GM19239 (cell line): ENCODE results near the gene HSF2.

Source experiments
- DNase-seq: peaks from one replicate; pipeline ENCODE4 v3.0.0; 2011; ENCODE audit warnings: low spot score; ENCODE audit not compliant: insufficient read length
- FAIRE-seq: peaks from 2 replicates; lab custom pipeline; 2011; peaks lifted over from hg19 to GRCh38; lab: Jason Lieb, UNC

Gene HSF2, protein sequence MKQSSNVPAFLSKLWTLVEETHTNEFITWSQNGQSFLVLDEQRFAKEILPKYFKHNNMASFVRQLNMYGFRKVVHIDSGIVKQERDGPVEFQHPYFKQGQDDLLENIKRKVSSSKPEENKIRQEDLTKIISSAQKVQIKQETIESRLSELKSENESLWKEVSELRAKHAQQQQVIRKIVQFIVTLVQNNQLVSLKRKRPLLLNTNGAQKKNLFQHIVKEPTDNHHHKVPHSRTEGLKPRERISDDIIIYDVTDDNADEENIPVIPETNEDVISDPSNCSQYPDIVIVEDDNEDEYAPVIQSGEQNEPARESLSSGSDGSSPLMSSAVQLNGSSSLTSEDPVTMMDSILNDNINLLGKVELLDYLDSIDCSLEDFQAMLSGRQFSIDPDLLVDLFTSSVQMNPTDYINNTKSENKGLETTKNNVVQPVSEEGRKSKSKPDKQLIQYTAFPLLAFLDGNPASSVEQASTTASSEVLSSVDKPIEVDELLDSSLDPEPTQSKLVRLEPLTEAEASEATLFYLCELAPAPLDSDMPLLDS

DNA sequence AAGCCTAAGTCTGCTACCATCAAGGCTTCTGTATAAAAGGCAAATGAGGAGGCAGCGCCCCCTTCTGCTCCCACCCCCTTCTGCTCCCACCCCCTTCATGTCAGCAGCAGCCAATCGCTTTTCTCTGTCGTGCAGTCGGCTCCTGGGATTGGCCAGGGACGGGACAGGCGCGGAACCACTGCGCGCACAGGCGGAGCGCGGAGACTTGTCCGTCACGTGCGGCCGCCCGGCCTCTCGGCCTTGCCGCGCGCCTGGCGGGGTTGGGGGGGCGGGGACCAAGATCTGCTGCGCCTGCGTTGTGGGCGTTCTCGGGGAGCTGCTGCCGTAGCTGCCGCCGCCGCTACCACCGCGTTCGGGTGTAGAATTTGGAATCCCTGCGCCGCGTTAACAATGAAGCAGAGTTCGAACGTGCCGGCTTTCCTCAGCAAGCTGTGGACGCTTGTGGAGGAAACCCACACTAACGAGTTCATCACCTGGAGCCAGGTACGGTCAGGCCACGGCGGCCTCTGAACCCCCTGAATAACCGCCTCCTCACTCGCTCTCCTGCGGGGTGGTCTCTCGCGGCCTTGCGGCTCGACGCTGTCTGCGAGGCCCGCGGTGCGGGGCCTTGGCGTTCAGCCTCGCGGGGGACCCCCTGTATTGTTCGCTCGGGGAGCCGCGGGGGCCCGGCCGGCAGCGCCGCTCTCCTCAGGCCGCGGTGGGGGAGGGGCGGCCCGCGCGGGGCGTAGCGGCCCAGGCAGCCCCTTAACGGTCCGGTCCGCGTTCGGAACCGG, at the start of gene HSF2:
TSS of gene HSF2 (plus strand) at position 305 of the 773 bp plus-strand sequence. CDS start at position 391, 86 bp downstream.
- peak; percentile 98 for FAIRE-seq

DNA sequence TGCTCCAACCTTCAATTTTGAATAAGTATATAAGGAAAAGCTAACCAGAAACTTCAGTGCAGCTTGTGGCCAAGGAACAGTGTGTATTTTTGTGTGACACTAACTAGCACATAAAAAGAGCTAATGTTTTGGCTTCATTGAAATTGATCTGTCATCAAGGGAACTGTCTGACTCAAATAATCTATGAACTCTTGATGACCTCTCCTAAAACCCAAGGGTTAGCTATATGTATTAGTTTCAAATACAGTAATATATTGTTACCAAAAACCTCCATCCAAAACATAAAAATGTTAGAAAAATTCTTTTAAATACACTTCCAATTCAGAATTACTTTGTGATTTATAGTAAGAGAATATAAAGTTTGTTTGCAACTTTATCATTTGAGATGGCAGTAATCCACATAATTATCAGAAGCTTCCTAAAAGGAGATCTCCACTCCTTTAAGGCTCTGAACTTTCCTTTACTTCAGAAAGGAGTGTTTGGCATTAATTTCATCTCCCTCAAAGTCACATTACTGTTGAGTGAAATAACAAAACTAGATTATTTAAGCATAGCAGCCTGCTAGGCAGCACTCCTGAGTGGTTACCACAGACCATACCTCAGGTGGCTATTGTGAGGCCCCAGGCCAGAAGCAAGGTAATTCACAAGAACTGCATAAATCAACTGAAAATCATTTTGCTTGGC, 46.3 kb upstream of the HSF2 start:
- FAIRE-seq (no peak), DNase-seq (no peak)

More for the DNA sequence above, at the start of gene HSF2:
- DNase-seq, result peak; percentile 79

DNA sequence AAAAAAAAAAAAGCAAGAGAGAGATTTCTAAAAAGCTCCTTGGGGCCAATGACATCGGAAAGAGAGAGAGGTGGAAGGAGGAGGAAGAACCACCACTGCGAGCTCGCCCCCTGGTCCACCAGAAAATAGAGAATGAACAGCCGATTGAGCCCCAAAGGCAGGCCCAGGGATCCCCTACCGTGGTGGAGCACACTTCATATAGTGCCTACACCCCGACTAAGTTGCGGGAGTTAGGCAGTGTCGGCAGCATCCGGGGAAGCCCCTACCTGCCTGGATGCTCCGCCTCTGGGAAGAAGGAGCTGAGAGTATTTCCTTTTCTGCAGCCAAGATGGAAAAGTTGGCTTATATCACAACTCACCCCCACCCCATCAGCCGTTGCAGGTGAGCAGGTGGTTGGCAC, 38.6 kb upstream of the HSF2 start:
- no peak for FAIRE-seq
- no peak for DNase-seq

DNA sequence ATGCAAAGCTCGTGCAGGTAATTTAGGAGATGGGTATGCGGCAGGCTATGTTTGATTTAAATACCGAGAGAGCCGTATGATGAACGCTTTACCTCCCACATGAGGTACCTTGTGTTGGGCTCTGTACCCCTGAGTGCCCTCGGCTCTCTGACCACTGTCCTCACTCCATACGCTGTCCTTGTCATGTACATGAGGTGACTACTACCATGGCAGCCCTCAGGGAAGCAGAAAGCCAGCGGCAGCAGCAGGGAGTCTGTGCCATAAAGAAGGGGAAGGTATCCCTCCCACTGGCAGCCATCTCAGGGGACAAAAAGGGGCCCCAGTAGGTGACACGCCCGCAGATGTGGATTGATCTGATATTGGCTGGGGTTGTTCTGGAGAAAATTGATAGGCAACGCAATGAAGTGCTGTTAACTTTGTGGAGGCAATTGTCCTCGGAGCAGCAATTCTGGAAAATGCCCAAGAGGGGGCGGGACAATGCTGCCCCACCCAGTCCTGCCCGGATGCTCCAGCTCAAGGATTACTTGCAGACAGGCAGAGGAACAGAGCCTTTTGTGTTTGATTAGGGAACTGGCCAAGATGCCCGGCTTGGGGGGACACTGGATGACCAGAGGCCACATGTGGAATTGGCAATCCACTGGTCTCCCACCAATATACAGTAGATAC, 38.0 kb upstream of the HSF2 start:
- DNase-seq (no peak), FAIRE-seq (no peak)

DNA sequence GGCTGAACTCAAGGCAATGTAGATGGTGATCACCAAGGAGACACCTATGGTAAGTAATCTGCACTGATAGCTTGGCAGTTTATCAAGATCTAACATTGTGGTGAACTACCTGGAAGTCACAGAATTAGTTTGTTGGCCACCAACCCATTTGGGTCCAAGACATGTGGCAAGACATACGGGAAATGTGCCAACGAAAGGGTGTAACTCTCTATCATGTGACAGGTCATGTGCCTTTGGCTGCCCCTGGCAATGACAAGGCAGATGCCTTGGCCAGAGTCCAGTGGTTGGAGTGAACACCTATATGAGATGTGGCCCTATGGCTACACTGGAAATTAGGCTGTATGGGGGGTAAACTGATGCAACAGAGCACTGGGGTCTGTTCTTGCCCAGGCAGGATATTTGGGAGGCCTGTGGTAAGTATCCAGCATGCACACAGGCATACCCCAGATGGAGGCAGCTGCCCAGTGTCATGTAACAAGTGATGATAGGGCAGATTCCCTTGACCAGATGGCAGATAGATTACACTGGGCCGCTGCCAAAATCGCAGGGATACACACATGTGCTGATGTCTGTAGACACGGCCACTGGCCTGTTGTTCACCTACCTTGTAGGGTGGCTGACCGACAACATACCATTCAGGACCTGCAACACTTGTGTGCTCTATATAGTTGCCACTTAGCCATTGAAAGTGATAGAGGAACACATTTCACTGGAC, 35.5 kb upstream of the HSF2 start:
- DNase-seq (no peak), FAIRE-seq (no peak)

DNA sequence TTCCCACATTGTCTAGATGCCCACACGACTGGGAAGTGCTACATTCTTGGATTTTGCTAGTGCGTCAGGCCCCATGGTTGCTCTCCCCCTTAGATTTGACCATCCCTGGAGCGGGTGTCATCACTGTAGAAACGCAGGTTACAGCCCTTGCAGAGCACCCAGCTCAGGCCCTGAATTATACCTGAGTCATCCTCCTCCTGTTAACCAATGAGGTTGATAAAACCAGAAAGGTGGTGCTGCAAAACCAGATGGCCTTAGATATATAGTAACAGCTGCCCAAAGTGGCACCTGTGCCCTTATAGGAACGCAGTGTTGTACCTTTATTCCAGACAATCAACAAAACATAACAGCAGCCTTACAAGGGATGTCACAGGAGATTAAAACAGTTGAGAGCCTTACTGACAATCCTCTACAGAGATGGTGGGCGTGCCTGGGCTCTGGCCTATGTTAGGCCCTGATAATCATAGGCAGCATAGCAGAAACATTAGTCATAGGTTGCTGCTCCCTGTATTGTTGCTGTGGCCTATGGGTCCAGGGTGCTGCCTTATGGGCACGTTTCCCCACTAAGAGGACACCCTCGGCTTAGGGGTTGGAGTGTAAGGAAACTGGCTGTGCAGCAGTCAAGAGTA, 33.6 kb upstream of the HSF2 start:
- DNase-seq (no peak), FAIRE-seq (no peak)

DNA sequence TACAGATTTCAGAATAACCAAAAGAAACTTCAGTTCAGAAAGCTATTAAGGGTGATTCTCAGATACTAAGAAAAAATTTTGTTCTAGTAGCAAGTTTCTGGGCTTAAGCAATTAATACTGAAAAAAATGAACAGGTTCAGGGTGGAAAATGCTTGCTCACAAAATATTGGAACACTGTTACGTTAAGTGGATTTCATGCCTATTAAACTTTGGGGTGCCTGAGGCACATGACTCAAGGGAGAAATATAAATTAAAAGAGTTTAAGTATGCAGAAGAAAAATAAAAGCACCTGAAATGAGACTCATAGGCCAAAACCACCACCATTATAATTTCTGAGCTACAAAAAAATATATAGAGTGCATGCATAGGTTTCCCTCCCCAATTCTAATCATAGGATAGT, 32.3 kb upstream of the HSF2 start:
- FAIRE-seq, result no peak
- DNase-seq, result no peak

DNA sequence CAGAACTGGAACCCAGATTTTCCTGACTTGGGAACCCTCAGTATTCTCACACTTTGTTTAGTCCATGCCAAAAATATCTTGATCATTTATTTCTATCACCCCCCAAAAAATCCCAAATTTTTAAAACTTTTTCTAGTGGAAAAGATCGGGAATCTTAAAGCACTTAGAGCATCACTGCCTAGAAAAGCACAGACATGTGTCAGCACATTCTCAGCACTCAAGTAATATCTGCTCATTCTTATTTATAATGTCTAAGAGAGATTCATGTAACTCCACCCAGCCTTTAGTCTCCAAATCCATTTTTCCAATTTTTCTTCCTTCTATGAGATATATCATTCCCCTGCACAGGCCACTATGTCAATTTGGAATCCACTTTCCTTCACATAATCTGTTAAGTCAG, 29.9 kb upstream of the HSF2 start:
- no peak for FAIRE-seq
- no peak for DNase-seq

DNA sequence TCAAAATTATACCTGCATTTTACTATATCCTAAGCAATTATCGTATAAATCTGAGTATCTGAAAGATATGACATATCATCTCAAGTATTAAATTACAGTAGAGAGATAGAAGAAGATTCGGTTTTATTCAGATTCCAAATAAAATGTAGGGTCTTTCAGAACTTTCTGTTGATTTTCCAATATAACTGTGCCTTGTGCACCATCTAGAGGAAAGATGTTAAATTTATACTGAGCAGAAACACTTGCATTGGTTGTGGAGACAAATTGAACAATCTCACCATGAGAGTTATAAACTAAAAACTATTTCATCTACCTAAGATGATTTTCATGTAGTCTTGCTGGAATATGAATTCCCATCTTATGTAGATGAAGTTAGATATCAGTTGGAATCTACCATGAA, 26.8 kb upstream of the HSF2 start:
- FAIRE-seq (no peak), DNase-seq (no peak)

DNA sequence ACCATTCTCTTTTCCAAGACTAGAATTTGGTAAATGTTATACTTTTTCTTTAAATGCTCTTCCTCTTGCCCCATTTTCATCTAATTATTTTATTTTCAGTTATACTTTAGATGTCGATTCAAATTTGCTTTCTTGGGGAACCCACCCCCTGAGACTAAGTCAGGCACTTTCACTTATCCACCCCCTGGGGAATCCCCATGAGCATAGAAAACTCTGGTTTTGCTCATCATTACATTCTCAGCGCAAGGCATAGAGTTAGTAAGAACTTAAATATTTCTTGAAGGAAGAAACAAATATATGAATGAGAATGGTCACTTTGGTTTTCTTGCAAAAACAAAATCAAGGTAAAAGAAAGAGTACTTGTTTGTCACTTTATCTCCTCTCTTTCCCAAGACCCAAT, 25.1 kb upstream of the HSF2 start:
- FAIRE-seq, result no peak
- DNase-seq, result no peak

DNA sequence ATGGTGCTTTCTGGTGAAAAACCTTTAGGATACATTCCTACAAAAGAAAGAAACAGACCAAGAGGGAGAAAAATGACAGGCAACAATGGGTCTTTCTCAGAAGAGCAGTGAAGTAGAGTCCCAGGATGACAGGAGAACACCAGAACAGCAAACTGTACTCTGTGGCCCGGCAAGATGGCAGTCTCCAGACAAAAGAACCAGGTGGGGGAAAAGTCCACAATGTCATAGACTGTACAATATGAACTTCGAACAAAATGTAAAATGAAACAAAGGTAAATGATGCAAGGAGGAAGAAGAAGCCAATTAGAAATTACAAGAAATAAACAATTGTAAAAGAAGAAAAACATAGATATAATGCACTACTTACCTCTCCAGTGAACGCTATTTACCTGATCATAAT, 23.2 kb upstream of the HSF2 start:
- no peak for DNase-seq
- FAIRE-seq, result no peak

DNA sequence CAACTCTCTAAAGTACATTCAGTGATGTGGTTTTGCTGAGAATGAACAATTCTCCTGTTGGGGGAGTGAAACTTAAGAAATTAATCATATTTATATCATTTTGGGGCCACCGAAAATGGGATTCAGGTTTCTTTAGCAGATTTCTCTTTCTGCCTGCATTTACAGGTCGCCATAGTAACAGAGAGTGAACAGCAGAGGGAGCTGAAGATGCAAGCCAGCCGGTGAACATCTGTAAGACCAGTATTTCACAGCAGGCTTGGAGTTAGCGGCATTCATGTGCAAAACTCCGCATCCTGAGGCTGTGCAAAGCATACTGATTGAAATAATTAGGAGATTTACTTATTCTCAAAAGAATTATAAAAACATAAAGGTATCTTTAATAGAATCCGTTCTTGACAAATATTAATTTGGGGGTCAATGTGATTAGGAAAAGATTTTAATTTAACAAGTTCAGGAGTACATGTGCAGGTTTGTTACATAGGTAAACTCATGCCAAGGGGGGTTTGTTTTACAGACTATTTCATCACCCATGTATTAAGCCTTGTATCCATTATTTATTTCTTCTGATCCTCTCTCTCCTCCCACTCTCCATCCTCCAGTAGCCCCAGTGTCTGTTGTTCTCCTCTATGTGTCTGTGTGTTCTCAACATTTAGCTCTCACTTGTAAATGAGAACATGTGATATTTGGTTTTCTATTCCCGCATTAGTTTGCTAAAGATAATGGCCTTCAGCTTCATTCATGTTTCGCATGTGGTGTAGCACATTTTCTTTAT, 17.8 kb upstream of the HSF2 start:
- FAIRE-seq, result peak; percentile 93
- DNase-seq, result peak; percentile 17

DNA sequence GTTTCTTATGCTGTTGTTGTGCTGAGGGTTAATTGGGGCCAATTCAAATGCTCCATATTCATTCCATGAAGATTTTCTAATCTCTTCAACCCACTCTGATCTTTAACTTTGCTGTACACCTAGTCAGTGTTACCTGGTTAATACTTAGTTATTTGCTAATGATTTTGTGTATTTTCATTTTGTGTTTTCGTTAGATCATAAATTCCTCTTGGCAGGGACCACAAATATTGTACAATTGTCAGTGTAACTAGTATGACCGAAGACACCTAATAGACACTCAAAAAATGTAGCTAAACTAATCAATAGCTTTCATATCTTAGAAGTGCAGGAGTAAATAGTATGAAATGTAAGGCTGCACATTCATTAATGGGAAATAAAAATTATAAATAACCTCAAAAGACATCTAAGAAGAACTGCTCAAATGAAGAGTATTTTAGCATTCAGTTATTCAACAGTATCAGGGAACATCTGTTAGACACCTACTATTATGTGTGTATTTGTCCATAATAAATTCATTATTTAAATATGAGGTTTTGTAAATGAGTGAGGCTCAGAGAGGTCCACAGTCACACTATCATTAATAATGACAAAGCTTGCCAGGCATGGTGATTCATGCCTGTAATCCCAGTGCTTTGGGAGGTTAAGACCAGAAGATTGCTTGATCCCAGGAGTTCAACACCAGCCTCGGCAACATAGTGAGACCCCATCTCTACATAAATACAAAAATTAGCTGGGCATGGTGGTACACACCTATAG, 13.4 kb upstream of the HSF2 start:
- no peak for FAIRE-seq
- DNase-seq, result no peak

DNA sequence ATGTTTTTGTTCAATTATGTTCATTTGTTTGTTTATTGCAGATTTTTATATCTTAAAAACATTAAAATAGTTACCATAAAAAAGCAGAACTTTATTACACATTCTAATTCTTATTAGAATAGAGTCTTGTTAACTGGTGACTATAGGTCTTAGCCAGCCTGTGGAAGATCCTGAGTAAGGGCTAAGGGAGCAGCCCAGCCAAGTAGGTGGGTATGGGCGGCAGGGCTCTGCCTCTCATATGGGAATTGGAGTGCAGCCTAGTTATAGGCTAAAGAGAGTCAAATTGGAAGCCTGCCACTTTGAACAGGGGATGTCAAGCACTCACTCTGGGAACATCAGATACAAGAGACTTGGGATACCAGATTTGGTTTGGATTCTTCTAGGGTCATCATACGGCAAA, 10.5 kb upstream of the HSF2 start:
- DNase-seq (no peak), FAIRE-seq (no peak)

DNA sequence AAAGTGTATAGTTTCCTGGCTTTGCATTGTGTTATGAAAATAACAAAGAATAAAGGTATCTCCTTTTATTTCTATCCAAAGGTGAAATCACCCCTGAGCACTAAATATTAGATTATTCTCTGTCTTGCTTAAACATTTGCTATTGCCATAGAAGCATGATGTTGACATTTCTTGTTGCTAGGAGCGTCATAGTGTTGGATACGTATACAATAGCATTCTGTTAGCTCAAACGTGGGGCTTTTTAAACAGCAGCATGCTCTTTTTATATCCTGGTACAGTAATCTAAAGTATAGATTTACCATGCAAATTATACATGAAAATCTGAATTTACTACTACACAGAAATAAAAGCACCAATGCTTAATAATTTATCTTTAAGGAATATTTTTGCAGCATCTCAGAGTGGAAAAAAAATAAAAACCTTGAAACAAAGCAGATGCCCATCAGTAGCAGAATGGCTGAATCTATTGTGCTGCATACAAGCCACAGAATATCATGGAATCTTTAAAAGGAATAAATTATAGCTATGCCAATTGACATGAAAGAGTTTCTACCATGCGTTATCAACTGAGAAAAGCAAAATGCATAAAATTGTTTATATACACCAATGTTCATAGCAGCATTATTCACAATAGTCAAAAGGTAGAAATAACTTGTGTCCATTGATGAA, 9.6 kb upstream of the HSF2 start:
- no peak for FAIRE-seq

DNA sequence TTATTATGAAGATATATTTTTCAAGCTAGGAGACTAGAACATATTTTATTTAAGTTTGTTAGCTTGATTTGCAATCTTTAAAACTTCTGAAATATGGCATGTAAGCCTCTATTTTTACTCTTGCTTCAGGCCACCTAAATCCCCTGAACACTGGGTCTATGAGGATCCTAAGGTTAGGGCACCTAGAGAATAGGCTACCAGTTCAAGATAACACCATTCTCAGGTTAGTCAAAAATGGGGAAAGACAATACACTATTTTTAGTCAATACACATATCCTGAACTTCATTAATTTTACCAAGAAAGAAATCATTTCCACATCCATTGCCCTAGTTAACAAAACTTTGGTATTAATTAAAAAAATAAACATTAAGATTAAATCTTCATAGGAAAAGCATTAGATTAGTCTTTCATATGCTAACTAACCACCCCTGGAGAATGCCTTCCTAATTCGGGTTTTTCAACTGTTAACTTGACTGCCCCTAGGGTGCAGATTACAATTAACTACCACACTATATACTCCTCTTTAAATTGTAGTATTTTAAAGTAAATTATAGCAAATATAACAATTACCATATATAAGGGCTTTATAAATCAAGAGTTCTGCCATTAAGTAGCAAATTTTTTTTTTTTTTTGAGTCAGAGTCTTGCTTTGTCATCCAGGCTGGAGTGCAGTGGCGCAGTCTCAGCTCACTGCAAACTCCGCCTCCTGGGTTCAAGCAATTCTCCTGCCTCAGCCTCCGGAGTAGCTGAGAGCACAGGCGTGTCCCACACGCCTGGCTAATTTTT, 6.7 kb upstream of the HSF2 start:
- FAIRE-seq (no peak), DNase-seq (no peak)

More for the DNA sequence above, 9.6 kb upstream of the HSF2 start:
- DNase-seq, result no peak
